Measurements from ENCODE around the gene AK1. TPM values are rescaled to one million over a fixed set of nuclear protein-coding genes. Genes with fewer than 3 reads are reported as not detected.

Gene AK1
- total and polyA plus RNA-seq, 9 of the 15 experiments (the other 6 are each of a cell fraction or from before 2014, with no cell fraction given) = 10.1 to 71.8 (median 39.0) TPM

DNA sequence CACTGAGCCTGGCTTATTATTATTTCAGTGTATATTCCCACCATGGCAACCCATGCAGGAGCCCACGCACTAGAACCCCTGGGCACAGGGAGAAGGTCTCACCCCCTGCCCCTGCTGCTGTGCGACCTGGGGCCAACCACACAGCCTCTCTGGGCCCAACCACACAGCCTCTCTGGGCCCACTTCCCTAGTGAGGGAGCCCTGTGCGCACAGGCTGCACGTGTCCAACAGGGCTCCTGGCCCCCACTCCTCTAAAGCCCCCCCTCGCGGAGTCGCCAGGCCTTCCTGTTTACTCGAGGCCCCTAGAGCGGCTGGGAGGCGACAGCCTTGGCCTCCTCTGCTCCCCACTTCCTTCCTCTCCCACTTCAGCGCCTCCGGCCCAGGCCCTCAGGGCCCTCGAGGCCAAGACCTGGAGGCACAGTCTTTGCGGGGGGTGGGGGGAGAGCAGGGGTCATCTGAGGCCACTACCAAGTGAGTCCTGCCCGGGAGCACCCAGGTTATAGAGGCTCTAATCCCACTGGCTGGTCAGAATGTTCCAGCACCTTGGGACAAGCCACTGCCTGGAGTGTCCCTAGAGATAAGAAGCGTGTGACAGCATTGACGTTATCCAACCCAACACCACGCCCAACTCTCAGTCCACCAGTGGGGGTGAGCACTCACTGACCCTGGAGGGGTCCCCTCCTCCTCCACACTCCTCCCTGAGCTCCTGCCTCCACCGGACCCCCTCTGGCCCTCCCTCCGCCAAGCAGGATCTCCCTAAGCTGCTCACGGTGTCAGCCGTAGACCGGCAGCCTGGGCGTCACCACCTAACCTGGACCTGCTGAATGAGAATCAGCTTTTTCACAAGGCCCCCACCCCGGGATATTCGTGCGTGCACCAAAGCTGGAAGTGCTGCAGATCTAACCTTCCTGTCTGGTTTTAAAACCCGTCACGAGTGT is 15.1 kb downstream of the AK1 start (continued):
- TF ChIP-seq GABPB1 (CRISPR knock-in tag; IDR thresholded peaks at IDR 0.05) = peak; percentile 74
- 0 out of 2 replicates have a peak, but pooled peaks have one; percentile 31 for TF ChIP-seq ZNF324 (CRISPR knock-in tag; IDR thresholded peaks at IDR 0.05)
- no peak for TF ChIP-seq PCBP2 (IDR thresholded peaks at IDR 0.05; ENCODE audit: low read depth, low read length, poor library complexity, severe bottlenecking)
- 0 out of 2 replicates have a peak, but pooled peaks have one; percentile 26 for TF ChIP-seq HSF4 (CRISPR knock-in tag; IDR thresholded peaks at IDR 0.05; ENCODE audit: borderline replicate concordance)
- TF ChIP-seq NR2C1 (IDR thresholded peaks at IDR 0.05) = no peak
- TF ChIP-seq NR2C1 (tag; IDR thresholded peaks at IDR 0.05) = peak; percentile 83
- peak; percentile 14; the same call in 1 of the 2 replicates for TF ChIP-seq HCFC1 (IDR thresholded peaks at IDR 0.05; ENCODE audit: low read depth, low read length)
- TF ChIP-seq RFX7 (CRISPR knock-in tag; IDR thresholded peaks at IDR 0.05) = no peak
- no peak for TF ChIP-seq ZSCAN29 (IDR thresholded peaks at IDR 0.05)
- peak; percentile 44 to 56; a peak in 2 of 4 replicates for TF ChIP-seq TEAD1 (CRISPR knock-in tag; IDR thresholded peaks at IDR 0.05)
- TF ChIP-seq SRSF1 (IDR thresholded peaks at IDR 0.05; ENCODE audit: low read depth, low read length) = peak; percentile 53; the same call in 1 of the 2 replicates
- TF ChIP-seq, protein P1, sequence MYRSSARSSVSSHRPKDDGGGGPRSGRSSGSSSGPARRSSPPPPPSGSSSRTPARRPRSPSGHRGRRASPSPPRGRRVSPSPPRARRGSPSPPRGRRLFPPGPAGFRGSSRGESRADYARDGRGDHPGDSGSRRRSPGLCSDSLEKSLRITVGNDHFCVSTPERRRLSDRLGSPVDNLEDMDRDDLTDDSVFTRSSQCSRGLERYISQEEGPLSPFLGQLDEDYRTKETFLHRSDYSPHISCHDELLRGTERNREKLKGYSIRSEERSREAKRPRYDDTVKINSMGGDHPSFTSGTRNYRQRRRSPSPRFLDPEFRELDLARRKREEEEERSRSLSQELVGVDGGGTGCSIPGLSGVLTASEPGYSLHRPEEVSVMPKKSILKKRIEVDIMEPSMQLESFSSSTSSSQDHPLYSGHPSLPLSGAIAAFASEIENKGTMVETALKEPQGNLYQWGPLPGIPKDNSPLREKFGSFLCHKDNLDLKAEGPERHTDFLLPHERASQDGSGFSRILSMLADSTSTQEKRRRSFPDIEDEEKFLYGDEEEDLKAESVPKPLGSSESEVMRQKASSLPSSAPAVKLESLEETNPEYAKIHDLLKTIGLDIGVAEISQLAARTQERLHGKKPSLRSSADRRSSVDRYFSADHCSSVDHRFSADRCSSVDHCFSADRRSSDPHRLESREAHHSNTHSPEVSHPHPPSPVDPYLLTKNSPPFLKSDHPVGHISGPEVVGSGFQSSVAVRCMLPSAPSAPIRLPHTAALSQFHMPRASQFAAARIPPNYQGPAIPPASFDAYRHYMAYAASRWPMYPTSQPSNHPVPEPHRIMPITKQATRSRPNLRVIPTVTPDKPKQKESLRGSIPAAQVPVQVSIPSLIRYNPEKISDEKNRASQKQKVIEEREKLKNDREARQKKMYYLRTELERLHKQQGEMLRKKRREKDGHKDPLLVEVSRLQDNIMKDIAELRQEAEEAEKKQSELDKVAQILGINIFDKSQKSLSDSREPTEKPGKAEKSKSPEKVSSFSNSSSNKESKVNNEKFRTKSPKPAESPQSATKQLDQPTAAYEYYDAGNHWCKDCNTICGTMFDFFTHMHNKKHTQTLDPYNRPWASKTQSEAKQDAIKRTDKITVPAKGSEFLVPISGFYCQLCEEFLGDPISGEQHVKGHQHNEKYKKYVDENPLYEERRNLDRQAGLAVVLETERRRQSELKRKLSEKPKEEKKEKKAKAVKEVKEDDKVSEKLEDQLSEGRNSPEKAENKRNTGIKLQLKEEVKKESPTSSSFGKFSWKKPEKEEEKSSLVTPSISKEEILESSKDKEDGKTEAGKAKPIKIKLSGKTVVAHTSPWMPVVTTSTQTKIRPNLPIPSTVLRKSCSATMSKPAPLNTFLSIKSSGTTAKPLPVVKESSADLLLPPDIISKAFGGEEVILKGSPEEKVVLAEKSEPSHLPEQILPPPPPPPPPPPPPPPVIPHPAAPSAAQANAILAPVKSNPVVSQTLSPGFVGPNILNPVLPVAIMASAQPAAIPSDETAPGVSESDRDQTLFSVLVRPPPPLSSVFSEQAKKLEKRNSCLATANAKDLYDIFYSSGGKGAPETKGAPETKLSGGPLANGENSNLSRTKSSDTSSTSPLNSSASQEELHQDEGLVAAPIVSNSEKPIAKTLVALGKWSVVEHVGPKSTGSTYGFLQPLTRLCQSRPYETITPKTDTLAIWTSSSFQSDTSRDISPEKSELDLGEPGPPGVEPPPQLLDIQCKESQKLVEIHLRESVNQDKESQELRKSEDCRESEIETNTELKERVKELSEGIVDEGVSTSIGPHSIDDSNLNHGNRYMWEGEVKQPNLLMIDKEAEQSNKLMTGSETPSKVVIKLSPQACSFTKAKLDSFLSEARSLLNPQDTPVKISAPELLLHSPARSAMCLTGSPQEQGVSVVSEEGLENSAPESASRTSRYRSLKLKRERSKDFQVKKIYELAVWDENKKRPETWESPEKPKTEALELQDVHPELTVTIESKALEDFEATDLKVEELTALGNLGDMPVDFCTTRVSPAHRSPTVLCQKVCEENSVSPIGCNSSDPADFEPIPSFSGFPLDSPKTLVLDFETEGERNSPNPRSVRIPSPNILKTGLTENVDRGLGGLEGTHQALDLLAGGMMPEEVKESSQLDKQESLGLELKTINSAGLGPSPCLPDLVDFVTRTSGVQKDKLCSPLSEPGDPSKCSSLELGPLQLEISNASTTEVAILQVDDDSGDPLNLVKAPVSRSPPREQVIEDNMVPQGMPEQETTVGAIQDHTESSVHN (IDR thresholded peaks at IDR 0.05; ENCODE audit: borderline replicate concordance in 1 of 2, low read depth in 1 of 2) = peak in 1 of 2 experiments; percentile 62; a peak in 2 of 4 replicates
- no peak for TF ChIP-seq FOXJ3 (CRISPR knock-in tag; IDR thresholded peaks at IDR 0.05)
- no peak for TF ChIP-seq BRF1 (IDR thresholded peaks at IDR 0.05; ENCODE audit: borderline replicate concordance, extremely low read depth, insufficient read length)
- no peak for TF ChIP-seq MCM7 (IDR thresholded peaks at IDR 0.05)
- no peak; the same call in 1 of the 2 replicates for TF ChIP-seq ZNF134 (CRISPR knock-in tag; conservative IDR thresholded peaks at IDR 0.05)
- no peak for TF ChIP-seq NFIX (CRISPR knock-in tag; IDR thresholded peaks at IDR 0.05; ENCODE audit: low read depth)
- TF ChIP-seq EWSR1 (IDR thresholded peaks at IDR 0.05; ENCODE audit: borderline replicate concordance, low read depth, partially characterized antibody) = no peak
- TF ChIP-seq ILK (tag; IDR thresholded peaks at IDR 0.05; ENCODE audit: borderline replicate concordance, low read depth) = no peak
- no peak for TF ChIP-seq ILF3 (IDR thresholded peaks at IDR 0.05; ENCODE audit: borderline replicate concordance)
- no peak for TF ChIP-seq TFAM (CRISPR knock-in tag; conservative IDR thresholded peaks at IDR 0.05)
